ENCODE measurements around the gene WWOX.

- TF ChIP-seq CTCF (IDR thresholded peaks at IDR 0.05; ENCODE audit: extremely low read depth in 1 of 2, insufficient read depth in 1 of 2, low read depth in 1 of 2, low read length in 2 of 2) (no peak), POLR2A (IDR thresholded peaks at IDR 0.05; ENCODE audit: low read depth, low read length) (no peak), MYC (IDR thresholded peaks at IDR 0.05; ENCODE audit: low read depth, low read length) (no peak)
These were observed 340.2 kb downstream of the WWOX start for GRCh38 chr16:78439646-78440045.
